Spinal cord (tissue), 10 donors: ENCODE measurements around the gene DLG2. TPM values are rescaled to one million over a fixed set of nuclear protein-coding genes. Genes with fewer than 3 reads are reported as not detected.
"Not testable (repeated sequence)": the region's sequence is repeated elsewhere in the genome, so short reads cannot be mapped to it uniquely, and the experiment has no call there.

Experiments
- DNase-seq, 6 donors: peaks; one replicate each; pipeline versions ENCODE4 v3.0.0 to v3.0.0-alpha.2; 2013 to 2015; ENCODE audit warnings: low spot score in 6 of 6, low read depth in 4 of 6
- H3K27ac ChIP-seq: one replicate; pipeline ENCODE4 v1.5.1; 2013; ENCODE audit warnings: low read depth, low read length, control low read depth
- H3K27me3 ChIP-seq: one replicate; pipeline ENCODE4 v1.6.1; 2013; ENCODE audit warnings: low read length; ENCODE audit not compliant: control insufficient read depth, insufficient read depth
- H3K36me3 ChIP-seq: one replicate; pipeline ENCODE4 v1.6.1; 2013; ENCODE audit warnings: low read length; ENCODE audit not compliant: control insufficient read depth, insufficient read depth
- H3K4me1 ChIP-seq: one replicate; pipeline ENCODE4 v1.6.1; 2013; ENCODE audit warnings: low read length; ENCODE audit not compliant: control insufficient read depth, insufficient read depth
- H3K4me3 ChIP-seq: one replicate; pipeline ENCODE4 v1.5.1; 2013; ENCODE audit warnings: low read depth, low read length, control low read depth
- H3K9me3 ChIP-seq: one replicate; pipeline ENCODE4 v1.6.1; 2013; ENCODE audit warnings: low read length; ENCODE audit not compliant: control insufficient read depth, insufficient read depth
- WGBS: methylation state at CpG from one replicate; pipeline ENCODE4 v1.1.5; 2013; ENCODE audit warnings: missing lambda C conversion rate; ENCODE audit not compliant: insufficient coverage; 5-methylcytosine and 5-hydroxymethylcytosine counted together
- polyA plus RNA-seq, 2 donors: library from polyadenylated mRNA; unstranded; fragments of 120-200 nt; gene quantifications; one replicate each; pipeline ENCODE4 v1.2.1, GENCODE V29; 2013; ENCODE audit not compliant: insufficient read length in 2 of 2
- total RNA-seq, 2 donors: library from RNA; depleted of rRNA in 1 of 2; stranded (reverse); fragments of 120-200 nt in 1 of 2; fragments of >200 nt in 1 of 2; gene quantifications; one replicate each; pipeline versions ENCODE4 v1.2.3 to v1.2.4, GENCODE V29; 2013 to 2014
- donor health status: healthy.

Gene DLG2
- total and polyA plus RNA-seq, 4 donors, result 37.7 to 111 (median 49.0) TPM

GRCh38 chr11:85647078-85647477, 19.9 kb upstream of the DLG2 start:
- no CpG with 5 or more reads among the region's 2 CpGs for WGBS
- Histone ChIP-seq H3K36me3 (no peaks in the 10 kb centered on the region), H3K9me3 (no peaks in the 10 kb centered on the region), H3K4me3 (peak overlapping the region; percentile 95), H3K27ac (peak overlapping the region; percentile 77), H3K27me3 (peaks cover 4% of the 10 kb centered on the region), H3K4me1 (peaks cover 8% of the 10 kb centered on the region)
- DNase-seq, result no peak

DNA sequence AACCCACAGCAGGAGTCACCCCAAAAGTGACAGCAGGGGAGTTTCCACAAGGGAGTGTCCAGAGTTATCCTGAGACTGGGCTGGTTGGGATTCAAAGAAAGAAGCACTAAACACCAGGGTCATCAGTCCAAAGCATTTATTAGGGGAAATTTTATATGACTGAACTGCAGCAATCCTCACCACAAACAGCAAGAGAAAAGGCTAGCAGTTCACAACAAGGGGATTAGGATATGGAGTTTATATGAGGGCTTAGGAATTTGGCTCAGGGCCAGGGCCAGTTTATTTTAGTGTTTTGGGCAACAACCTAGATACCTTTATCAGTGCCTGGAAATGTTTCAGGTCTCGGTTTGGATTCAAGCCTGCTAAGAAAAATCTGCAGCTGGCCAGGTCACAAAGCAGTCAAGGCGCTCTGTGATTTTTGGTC, 16.1 kb upstream of the DLG2 start:
- Histone ChIP-seq H3K9me3 (no peaks in the 10 kb centered on the region), H3K4me1 (peaks cover 3% of the 10 kb centered on the region), H3K27me3 (peaks cover 4% of the 10 kb centered on the region), H3K27ac (no peak overlapping the region), H3K4me3 (no peak overlapping the region), H3K36me3 (no peaks in the 10 kb centered on the region)
- WGBS, result no CpG with 5 or more reads among the region's 2 CpGs
- DNase-seq, result no peak

DNA sequence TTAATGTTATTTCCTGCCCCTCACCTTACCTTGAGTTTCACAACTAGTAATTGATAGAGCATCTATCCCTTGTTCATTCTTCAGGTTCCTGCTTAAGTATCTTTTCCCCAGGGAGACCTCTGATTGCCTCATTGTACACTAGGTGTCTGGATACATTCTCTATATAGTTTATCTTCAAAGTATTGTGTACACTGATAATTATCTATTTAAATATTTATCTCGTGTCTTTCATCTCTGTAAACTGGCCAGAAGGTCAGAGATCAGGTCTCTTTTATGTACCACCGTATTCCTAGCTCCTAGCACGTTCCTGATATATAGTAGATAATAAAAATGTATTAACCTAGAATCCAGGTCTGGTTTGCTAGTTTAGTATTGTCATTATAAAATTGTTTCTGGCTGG, 7.6 kb upstream of the DLG2 start:
- Histone ChIP-seq H3K27me3 (no peaks in the 10 kb centered on the region), H3K4me1 (no peaks in the 10 kb centered on the region), H3K9me3 (no peaks in the 10 kb centered on the region), H3K36me3 (peaks cover 3% of the 10 kb centered on the region), H3K4me3 (no peak overlapping the region), H3K27ac (no peak overlapping the region)
- no peak for DNase-seq
- no CpG with 5 or more reads among the region's 3 CpGs for WGBS

DNA sequence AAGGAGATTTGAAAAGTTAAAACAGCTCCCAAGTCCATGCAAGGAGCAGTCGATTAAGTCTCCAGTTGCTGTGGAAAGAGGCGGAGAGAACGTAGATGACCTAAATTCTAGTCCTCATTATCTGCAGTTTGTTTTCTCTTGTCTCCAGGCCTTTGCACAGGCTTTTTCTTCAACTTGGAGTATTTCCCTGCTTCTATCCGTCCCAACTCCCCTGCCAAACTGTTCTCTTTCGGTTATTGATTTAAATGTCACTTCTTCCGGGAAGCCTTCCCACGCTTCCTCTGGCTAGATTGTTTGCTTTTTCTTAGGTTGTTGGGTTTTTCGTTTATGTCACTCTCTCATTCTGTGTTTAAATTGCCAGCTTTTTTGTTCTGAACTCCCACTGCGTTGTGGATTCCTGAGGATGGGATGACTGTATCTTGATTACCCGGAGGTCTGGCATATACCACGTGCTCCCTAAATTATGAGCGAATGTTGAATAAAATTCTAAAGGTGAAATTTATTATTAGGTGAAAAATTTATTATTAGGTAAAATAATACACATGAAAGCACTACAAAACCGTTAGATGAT, 1.7 kb upstream of the DLG2 start:
- H3K4me1 ChIP-seq, result no peaks in the 10 kb centered on the region
- H3K36me3 ChIP-seq, result no peaks in the 10 kb centered on the region
- H3K9me3 ChIP-seq, result no peaks in the 10 kb centered on the region
- peak overlapping the region; percentile 76 for H3K27ac ChIP-seq
- 0% methylated on average over 5 of the region's 13 CpGs for WGBS
- no peak for DNase-seq
- H3K4me3 ChIP-seq, result peak overlapping the region; percentile 84
- H3K27me3 ChIP-seq, result no peaks in the 10 kb centered on the region

DNA sequence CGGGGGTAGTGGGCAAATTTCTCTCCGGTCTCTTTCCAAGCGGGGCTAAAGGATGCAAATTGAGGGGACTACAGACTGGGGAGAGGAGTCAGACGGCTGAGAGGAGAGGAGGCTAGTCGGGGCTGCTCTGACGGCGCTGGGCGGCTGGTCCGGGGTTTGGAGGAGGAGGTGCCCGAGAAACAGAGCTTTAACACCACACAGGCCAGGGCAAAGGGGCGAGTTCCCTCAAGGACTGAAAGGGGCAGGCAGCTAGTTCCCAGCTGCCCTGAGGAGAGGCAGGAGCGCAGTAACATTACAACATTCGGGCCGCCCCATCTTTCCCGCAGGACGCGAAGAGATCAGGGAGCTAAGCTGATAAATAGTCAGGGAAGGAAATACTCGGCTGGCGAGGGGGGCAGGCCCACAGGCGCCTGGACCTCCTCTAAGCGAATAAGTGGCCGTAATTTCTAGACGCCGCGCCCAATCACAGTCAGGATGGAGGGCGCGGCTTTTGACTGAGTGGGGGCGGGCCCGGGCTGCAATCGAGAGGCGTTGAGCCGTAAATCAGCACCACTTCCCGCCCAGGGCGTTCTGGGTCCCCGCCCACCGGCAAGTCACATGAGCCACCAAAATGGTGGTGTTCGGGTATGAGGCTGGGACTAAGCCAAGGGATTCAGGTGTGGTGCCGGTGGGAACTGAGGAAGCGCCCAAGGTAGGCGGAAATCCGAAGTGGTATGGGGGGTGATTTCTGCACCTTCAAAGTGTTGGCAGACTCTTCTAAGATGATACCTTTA, 1.0 kb upstream of the DLG2 start, which contains the start of gene TMEM126B:
TSS of gene TMEM126B (plus strand) at position 596 of the 773 bp plus-strand sequence. CDS start at position 611, 15 bp downstream.
- 0% methylated on average over 40 of the region's 41 CpGs for WGBS
- H3K36me3 ChIP-seq, result no peaks in the 10 kb centered on the region
- H3K4me1 ChIP-seq, result no peaks in the 10 kb centered on the region

DNA sequence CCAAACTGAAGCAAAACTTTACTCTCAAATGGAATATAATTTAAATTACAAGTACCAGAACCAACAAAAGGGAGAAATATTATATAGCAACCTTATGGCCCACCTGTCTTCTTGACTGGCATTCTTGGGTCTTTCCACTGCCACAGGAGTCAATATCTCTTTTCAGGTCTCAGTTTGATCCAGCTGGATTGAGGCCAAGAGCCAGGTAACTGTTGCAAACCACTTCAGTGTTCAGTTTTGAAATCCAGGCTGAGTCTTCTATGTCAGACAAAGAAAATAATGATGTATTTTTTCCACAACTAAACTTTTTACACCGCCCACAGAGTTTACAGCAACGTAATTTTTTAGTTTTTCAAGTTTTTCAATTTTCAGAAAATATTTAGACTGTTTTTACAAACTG, 648 bp downstream of the DLG2 start:
- H3K27ac ChIP-seq, result no peak overlapping the region
- no peaks in the 10 kb centered on the region for H3K9me3 ChIP-seq
- no peaks in the 10 kb centered on the region for H3K4me1 ChIP-seq
- no peaks in the 10 kb centered on the region for H3K36me3 ChIP-seq
- DNase-seq, result no peak
- peak overlapping the region; percentile 16 for H3K4me3 ChIP-seq
- no CpG with 5 or more reads among the region's 2 CpGs for WGBS
- no peaks in the 10 kb centered on the region for H3K27me3 ChIP-seq

More for the DNA sequence above, 1.0 kb upstream of the DLG2 start, which contains the start of gene TMEM126B:
- Histone ChIP-seq H3K4me3 (peak within 1 kb of the TSS; percentile 84), H3K27ac (peak within 1 kb of the TSS; percentile 99), H3K9me3 (no peaks in the 10 kb centered on the region), H3K27me3 (no peaks in the 10 kb centered on the region)
- peak; percentile 92 to 99 (median 94) for DNase-seq

DNA sequence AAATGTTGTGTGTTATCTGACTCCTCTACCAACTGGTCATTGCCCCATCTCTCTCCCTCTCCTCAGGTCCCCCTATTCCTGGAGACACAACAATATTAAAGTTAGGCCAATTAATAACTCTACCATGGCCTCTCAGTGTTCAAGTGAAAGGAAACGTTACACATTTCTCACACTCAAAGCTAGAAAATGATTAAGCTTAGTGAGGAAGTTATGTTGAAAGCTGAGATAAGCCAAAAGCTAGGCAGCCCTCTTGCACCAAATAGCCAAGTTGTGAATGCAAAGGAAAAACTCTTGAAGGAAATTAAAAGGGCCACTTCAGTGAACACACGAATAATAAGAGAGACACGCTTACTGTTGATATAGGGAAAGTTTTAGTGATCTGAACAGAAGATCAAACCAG, 6.9 kb downstream of the DLG2 start:
- Histone ChIP-seq H3K36me3 (no peaks in the 10 kb centered on the region), H3K27ac (no peak overlapping the region), H3K9me3 (no peaks in the 10 kb centered on the region), H3K4me3 (no peak overlapping the region), H3K4me1 (no peaks in the 10 kb centered on the region), H3K27me3 (no peaks in the 10 kb centered on the region)
- WGBS, result no CpG with 5 or more reads among the region's 3 CpGs
- no peak for DNase-seq

DNA sequence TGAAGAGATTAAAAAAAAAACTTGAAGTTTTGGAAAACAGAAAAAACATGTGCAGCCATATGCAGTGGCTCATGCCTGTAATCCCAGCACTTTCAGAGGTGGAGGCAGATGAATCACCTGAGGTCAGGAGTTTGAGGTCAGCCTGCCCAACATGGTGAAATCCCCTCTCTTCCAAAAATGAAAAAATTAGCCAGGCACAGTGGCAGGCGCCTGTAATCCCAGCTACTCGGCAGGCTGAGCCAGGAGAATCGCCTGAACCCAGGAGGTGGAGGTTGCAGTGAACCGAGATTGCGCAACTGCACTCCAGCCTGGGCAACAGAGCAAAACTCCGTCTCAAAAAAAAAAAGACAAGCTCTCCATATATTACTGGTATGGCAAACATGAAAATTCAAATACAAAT, 7.6 kb downstream of the DLG2 start:
- Histone ChIP-seq H3K27me3 (no peaks in the 10 kb centered on the region), H3K36me3 (no peaks in the 10 kb centered on the region), H3K9me3 (no peaks in the 10 kb centered on the region), H3K4me3 (no peak overlapping the region), H3K4me1 (no peaks in the 10 kb centered on the region), H3K27ac (no peak overlapping the region)
- no peak for DNase-seq
- no CpG with 5 or more reads among the region's 6 CpGs for WGBS

DNA sequence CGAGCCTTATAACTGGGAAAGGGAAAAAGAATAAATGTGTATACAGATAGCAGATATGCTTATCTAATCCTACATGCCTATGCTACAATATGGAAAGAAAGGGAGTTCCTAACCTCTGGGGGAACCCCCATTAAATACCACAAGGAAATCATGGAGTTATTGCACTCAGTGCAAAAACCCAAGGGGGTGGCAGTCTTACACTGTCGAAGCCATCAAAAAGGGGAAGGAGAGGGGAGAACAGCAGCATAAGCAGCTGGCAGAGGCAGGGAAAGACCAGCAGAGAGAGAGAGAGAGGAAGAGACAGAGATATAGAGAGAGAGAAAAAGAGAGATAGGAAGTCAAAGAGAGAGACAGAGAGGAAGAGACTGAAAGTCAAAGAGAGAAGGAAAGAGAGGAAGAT, 15.5 kb downstream of the DLG2 start:
- not testable (repeated sequence) for H3K36me3 ChIP-seq, H3K4me3 ChIP-seq, H3K4me1 ChIP-seq, H3K27ac ChIP-seq, DNase-seq, H3K27me3 ChIP-seq, H3K9me3 ChIP-seq
- WGBS, result 100% methylated on average over 1 of the region's 2 CpGs

DNA sequence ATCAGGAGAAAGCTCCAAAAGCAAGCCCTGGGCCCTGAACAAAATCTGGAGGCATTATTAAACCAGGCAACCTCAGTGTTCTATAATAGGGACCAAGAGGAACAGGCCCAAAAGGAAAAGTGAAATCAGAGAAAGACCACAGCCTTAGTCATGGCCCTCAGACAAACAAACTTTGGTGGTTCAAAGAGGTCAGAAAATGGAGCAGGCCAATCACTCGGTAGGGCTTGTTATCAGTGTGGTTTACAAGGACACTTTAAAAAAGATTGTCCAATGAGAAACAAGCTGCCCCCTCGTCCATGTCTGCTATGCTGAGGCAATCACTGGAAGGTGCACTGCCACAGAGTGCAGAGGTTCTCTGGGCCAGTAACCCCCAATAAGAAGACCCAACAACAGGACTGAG, 17.9 kb downstream of the DLG2 start:
- not testable (repeated sequence) for H3K4me3 ChIP-seq, H3K9me3 ChIP-seq, H3K27ac ChIP-seq, H3K27me3 ChIP-seq, DNase-seq, H3K4me1 ChIP-seq, H3K36me3 ChIP-seq
- WGBS, result 82% methylated on average over 2 of the region's 2 CpGs
